ENCODE results near the gene CHD1.

Gene CHD1

DNA sequence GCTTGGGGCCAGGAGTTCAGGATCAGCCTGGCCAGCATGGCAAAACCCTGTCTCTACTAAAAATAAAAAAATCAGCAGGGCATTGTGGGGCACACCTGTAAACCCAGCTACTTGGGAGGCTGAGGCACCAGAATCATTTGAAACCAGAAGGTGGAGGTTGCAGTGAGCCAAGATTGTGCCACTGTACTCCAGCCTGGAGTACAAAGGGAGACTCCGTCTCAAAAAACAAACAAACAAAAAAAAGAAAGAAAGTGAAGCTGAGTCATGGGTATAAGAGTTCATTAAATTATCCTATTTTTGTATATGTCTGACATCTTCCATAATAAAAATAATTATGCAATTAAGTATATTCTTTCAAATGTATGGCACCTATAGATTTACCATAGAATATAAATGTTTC is 37.2 kb downstream of the CHD1 start:
- DNase-seq = no peak

DNA sequence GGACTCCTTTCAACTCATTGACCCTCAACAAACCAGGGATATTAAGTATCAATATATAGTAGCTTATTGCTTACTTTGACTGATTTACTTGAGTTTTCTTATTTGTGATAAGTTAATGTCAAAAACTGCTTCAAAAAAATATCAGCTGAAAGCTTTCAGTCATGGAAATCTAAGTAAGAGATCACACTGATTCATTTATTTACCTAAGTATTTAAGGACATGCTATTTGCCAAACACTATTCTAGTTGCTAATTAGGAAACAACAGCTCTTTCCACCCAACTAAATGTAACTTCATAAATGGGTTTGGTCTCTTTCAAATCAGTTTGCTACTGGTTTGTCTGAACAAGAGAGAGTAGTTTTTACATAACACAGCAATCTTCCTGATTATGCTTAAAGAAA is 48.2 kb downstream of the CHD1 start:
- DNase-seq = no peak

DNA sequence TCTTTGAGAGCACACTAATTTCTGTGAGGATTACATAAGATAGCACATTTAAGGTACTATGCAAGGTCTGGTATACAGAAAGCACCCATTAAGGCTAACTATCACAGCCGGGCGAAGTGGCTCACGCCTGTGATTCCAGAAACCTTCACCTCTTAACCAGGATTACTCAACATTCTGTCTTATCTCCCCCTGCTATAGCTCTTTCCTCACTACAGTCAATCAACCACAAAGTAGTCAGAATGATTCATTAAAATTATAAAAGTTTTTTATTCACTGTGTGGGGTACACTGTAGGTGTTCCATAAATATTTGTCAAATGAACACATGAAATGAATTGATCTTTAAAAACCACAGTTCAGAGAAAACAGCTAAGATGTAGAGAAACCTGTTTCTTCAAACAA is 48.7 kb downstream of the CHD1 start:
- DNase-seq = no peak

DNA sequence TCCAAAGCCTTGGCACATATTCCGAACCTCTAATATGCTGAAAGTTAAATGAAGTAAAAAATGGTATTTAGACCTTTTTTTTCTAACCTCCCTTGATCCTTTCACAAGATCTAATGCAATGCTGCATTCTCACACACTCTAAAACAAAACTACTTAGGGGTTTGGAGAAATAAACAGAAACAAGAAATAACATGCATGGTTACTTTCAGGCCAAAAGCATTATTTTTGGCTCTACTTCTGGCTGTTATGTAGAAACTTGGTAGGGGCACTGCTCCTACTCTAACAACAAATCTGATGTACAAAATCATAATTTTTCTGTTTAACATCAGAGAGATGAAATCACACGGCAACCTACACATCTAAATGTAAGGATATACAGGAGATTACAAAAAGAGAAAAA is 51.2 kb downstream of the CHD1 start:
- DNase-seq = no peak

DNA sequence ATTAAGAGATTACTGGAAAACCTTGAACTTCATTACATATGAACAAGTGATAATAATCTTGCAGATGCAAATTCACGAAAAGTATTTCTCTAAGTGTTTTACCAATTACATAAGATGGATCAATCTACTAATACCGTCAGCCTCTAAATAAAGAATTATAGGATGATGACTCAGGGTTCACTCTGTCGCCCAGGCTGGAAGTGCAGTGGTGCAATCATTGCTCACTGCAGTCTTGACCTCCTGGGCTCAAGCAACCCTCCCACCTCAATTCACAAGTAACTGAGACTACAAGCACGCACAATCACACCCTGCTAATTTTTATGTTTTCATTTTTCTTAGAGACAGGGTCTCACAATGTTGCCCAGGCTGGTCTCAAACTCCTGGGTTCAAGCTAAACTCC is 56.1 kb downstream of the CHD1 start:
- DNase-seq = no peak

DNA sequence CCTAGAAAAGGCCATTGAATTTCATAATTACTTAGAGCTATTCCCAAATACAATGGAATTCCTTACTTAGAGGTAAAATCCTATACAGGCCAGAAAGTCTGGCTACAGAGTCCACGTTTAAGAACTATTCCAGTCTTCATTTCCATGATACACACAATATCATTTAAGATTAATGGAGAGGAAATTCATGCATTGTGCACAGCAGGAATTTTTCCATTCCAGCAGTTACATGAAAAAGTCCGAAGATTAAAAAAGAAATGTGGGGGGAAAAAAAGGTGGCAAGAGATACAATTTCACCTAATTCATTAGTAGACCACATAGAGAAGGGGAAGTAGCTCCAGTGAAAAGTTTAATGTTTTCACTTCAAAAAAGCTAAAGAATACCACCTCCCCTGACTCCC is 63.1 kb downstream of the CHD1 start:
- no peak for DNase-seq

DNA sequence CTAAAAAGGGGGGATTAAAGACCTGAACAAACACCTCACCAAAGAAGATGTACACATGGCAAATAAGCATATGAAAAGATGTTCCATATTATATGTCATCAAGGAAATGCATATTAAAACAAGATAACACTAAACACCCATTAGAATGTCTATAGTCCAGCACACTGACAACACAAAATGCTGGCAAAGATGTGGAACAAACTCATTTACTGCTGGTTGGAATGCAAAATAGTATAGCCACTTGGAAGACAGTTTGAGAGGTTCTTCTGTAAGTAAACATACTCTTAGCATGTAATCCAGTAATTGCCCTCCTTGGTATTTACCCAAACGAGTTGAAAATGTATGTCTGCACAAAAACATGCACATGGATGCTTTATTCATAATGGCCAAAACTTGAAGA is 81.8 kb downstream of the CHD1 start:
- DNase-seq = no peak

DNA sequence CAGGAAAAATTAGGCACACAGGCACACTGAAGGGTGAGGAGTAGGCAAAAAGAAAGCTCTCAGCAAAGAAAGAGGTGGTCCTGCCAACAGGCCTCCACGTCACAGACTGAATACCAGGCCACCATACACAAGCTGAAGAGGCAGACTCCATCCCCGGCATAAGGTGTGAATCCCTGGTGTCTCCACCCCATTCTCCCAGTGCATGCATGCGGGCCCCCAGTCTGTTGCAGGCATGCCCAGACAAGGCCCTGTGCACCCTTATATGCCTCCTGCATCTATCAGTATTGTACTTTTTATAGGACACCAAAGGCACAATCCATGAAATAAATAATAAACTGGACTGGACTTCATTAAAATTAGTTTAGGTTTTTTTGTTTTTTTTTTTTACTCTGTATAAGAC is 82.3 kb downstream of the CHD1 start:
- no peak for DNase-seq

DNA sequence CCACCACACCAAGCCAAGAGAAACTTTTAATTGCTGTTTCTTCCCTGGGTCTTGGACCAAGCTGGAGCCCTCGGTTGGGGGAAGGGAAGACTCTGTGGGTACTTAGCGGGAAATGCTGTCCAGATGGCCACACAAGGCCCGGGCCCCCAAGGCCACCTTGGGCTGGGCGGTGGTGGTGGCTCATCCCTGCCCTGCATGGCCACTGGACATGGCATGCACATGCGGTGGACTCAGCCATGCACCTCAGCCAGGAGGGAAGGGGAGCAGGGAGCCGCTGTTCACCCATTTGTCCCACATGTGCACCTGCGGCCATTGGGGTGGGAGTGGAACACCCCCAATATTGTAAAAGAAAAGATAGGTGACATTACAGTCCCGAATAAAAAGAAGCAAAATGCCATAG is 82.9 kb downstream of the CHD1 start:
- DNase-seq = no peak

DNA sequence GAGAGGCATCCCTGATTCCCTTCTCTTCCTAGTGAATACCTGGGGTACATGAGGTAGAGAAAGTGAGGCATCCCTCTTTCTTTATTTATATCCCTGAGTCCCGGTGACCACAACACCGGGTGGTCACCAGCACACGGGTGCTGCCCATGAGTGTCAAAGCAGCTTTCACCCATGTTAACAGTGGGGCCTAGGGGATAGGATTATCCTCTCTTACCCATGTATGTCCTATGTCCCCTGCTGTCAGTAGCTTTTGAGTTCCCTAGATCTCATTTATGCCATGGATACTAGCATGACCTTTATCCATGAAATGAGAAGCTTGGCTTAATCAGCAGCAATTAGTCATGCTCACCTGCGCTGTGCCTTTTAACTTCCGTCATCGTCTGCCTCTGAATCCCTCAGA is 83.9 kb downstream of the CHD1 start:
- DNase-seq = no peak

DNA sequence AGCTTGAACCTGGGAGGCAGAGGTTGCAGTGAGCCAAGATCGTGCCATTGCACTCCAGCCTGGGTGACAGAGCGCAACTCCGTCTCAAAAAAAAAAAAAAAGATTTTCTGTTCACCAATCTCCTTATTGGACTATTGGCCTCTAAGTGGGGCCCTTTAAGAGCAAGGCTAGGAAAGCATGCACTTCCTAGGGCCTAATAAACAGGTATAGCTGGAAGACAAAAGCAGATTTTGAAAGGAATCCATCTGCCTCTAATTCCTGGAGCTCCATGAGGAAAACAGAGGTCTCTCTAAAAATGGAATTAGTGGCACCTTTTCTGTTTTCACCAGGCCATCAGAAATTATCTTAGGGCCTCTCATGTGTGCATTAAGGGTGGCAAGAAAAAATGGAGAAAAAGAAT is 85.3 kb downstream of the CHD1 start:
- DNase-seq = no peak

DNA sequence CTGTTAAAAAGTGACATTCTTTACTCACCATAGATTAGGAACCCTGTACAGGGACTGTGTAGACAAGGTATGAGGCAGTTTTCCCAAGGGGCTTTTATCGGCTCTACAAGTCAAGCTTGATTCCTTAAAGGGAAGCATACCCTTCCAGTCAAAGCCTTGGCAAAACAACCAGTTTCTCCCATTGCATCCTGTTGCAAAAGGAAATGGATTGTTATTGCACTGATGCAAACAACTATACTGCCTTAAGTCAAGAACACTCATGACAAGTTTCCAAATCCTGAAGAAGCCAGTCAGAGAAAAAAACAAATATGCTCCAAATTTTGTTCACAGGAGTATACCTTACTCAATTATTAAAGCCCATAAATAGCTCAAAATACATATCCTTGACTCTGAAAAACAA is 87.9 kb downstream of the CHD1 start:
- DNase-seq = no peak

DNA sequence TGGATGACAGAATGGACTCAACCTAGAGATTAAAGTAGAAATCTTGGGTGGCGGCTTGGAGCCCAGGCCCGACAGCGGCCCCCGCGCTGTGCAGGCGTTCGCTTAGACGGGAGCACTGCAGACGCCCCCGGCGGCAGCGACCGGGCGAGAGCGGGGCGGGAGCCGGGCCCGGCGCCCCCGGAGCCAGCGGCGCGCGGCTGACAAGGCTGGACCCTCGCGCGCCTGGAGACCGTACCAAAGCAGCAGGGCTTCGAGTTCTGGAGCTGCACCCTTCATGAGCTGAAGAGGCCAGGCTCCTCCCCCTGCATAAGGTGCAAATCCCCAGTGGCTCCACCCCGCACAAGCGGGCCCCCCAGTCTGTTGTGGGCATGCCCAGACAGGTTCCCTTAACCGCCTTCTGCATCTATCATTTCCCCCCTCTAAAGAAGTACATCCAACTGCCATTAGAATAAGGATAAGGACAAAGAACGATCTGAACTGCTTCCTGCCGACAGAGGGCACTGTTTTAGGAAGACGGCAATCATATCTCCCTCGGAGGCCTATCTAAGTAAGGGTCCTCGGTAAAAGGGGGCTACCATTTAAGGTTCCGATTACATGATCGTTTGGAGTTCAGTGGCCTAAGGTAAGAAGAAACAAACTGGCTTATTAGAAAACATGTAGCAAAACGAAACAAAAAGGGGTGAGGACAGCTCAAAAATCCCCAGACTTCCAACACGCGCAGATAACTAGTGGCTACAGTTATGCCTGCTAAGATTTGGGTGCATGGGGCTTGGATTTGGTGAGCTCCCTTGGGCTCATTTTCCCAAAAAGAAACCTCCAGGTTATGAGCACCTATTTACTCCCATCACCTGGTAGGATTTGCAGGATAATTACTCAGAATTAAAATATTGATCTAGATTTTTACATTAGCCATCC is 89.1 kb downstream of the CHD1 start:
- no peak for DNase-seq

DNA sequence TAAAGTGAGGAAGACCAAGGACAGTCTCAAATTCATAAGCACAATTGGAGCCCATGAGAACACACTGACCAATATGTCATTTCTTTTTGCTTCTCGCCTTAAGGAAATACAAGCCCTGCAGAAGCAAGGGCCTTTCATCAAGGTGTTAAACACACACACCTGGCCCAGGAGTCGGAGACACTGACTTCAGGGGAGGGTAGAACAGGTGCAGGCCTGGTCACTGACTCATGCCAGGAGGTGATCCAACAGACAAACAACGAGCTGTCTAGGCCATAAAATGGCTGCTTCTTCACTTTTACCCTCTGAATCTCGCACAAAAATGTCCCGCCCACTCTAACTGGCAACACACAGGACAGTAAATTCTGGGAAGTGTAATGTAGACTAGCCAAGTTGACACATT is 92.6 kb downstream of the CHD1 start:
- DNase-seq = no peak

DNA sequence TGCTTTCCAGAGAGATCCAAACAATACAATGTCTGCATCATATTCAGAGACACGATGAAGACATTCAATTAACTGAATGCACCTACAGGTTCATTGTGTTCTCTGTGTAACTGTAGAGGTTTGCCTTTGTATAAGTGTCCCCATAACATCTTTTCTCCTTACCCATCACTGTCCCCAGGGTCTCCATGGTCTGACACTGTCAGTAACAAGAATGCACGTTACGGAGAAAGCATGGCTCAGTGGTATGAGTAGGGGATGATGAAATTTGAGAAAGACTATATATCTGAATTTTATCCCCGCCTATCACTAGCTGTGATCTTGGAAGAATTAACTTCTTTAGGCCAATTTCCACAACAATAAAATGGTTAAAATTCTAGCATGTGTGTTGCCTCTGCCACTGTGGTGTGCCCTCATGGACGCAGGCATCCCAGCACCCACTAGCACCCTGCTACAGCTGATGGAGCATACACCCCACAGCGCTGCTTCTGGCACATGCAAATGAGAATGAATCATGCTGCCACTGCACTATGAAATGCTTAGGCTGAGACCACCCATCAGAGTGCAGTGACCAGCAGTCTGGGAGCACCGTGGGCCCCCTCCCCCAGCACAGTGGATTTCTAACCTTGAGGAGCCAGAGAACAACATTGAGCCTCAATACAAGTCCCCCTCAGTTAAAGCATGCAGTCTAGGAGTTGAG is 101.1 kb downstream of the CHD1 start:
- no peak for DNase-seq

DNA sequence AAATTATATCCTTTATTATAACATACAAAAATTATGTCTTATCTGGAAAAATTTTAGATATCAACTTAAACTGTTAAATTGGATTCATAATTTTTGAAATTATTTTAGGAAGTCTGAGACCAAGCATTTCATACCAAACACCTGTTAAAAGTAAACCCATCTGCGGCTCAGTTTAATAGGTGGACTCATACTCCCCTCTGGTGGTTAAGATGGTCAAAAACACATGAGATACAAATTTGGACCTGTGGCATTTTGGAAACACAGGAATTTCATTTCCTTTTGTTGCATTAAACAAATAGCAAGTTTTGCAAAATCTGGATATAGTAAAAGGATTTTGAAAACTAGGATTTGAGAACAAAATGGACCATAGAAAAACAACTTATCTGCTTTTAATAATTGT is 101.6 kb downstream of the CHD1 start:
- DNase-seq = no peak

DNA sequence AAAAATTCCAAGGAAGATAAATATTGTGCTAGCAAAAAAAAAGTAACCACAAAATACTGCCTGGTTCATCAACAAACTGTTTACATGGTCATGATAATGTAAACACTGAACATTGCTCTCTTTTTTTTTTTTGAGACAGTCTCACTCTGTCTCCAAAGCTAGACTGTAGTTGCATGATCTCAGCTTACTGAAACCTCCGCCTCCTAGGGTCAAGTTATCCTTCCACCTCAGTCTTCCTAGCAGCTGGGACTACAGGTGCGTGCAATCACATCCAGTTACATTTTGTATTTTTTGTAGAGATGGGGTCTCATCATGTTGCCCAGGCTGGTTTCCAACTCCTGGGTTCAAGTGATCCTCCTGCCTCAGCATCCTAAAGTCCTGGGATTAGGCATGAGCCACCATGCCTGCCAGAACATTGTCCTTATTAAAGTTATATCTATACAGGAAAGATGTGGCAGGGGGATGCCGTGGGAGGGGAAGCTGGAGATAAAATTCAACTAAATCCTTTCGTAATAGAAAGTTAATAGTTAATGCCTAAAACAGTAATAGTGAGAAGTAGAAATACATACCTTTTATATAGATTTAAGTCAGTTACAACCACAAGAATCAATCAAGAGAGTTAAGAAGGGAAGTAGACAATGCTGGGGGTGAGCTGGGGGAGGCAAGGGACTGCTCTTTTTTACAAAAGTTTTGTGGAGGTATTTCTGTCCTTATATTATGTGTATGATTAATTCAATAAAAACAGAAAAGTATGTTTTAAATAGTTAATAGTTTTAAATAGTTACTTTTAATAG is 103.0 kb downstream of the CHD1 start:
- DNase-seq = no peak

DNA sequence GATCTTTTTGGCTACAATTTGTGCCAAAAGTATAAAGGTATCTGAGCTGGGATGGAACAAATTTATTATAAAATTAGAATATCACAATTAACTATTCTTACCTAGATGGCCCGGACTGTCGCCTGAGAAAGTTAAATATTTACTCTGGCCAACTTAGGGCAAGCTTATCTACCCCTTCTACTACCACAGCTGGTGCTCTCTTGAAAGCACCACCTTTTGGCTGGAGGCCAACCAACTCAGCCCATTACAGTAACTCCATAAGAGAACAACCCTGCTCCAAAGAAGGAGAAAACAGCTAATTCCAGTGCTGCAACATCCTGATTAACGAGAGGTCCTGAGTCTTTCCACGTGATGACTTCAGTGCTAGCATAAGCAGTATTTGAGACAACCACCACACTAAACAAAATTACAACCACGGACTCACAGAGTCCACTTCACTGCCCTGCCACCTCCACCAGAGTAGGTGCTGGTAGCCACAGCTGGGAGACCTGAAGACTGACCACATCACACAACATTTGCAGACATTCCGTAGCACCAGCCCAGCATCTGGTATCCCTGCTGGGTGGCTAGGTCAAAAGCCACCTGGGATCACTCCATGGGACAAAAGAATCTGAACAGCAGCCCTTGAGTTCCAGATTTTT is 112.1 kb downstream of the CHD1 start:
- DNase-seq = no peak

DNA sequence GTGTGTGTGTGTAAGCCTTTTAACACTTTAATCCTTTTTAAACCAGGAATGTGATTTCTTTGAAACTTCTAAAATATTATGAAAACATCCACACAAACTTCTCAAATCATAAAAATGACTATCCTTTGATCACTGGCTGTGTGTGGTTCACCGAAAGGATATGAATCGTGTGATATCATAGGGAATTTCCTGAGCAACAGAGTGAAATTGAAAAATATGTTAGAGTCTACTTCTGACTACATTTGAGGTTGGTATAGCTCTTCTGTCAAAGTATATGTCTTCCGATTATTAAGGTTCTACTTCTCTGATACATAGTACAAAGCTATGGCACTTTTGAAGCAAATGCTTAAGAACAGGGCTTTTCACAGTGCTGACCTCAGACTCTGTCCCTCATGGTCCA is 115.1 kb downstream of the CHD1 start:
- DNase-seq = no peak

DNA sequence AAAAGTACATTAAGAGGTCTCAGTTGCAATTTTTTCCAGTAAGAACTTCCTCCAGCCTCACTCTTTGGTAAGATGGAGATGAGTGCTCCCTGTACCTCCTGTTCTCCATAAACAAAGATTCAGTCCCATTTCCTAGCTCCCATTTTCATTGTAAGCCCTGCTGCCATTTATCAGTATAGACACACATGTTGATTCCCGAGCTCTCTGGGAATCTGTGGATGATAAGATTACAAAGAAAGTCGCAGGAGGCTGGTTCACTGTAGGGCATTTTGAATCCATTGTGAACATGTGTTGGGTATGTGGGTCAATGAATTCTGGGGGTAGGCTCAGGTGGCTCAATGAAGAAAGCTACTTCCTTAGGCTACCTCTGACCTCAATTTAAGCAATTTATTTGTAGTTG is 118.6 kb downstream of the CHD1 start:
- DNase-seq = no peak

DNA sequence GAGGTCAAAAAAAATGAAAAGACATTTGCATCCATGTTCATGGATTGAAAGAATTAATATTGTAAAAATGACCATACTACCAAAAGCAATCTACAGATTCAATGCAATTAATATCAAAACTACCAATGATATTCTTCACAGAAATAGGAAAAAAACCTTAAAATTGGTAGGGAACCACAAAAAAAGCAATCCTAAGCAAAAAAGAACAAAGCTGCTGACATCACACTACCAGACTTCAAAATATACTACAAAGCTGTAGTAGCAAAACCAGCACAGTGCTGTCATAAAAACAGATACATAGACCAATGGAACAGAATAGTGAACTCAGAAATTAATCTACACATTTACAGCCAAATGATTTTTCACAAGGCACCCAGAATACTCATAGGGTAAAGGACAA is 121.0 kb downstream of the CHD1 start:
- DNase-seq = no peak

DNA sequence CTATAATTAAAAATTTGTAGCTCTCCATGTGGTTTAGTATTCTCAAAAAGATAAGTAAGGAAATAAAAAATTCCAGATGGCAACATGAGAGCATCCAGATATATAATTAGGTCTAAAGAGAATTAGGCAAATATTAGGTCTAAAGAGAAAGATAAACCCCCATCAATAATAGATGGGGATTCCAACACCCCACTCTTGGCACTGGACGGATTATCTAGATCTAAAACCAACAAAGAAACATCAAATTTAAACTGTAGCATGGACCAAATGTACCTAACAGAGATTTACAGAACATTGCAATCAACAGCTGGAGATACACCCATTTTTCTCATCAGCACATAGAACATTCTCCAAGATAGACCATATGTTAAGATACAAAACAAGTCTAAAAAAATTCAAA is 123.7 kb downstream of the CHD1 start:
- DNase-seq = no peak

DNA sequence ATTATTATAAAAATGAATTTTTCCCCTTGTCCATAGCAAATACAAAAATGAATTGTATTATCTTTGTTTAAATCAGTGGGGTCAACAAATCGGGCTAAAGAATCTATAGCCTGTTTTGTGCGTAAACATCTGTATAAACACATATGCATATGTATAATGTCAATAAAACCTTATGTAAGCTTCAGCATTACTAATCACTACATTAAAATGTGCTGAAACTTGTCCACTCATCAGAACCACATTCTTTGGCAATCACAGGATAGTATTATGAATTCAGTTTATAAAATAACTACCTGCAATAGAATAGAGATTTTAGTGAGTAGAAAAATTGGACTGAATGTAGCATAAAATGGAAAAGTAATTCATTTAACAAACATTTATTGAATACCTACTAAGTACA is 124.7 kb downstream of the CHD1 start:
- no peak for DNase-seq

All from DMS79 (cell line).